Left ventricle myocardium inferior (tissue), 1 donor: ENCODE measurements around the gene RGS6. TPM values are rescaled to one million over a fixed set of nuclear protein-coding genes. Genes with fewer than 3 reads are reported as not detected.

Experiments
- DNase-seq: peaks from one replicate; pipeline ENCODE4 v3.0.0-alpha.2; 2020
- H3K27ac ChIP-seq: fragments of 200-600 bp; replicated peaks from 2 replicates; pipeline ENCODE4 v1.8.0; 2021
- H3K27me3 ChIP-seq: fragments of 200-600 bp; 2 replicates; pipeline ENCODE4 v1.8.0; 2021; ENCODE audit warnings: low read depth
- H3K36me3 ChIP-seq: fragments of 200-600 bp; 2 replicates; pipeline ENCODE4 v1.8.0; 2021
- H3K4me1 ChIP-seq: fragments of 200-600 bp; 2 replicates; pipeline ENCODE4 v1.8.0; 2021
- H3K4me3 ChIP-seq: fragments of 200-600 bp; 2 replicates; pipeline ENCODE4 v1.8.0; 2021; ENCODE audit warnings: mild to moderate bottlenecking, moderate library complexity
- H3K9me3 ChIP-seq: fragments of 200-600 bp; replicated peaks from 2 replicates; pipeline ENCODE4 v1.8.0; 2021
- intact Hi-C: fragments of 100-400 bp; cut with micrococcal nuclease; formaldehyde crosslinking; loops from one replicate; pipeline ENCODE4 v1.11.0; 2022
- total RNA-seq: library from RNA; stranded (reverse); fragmentation: NEBNext Ultra II Directional; extraction: Animal tissue kit (Norgen Biotek cat#: 25700); gene quantifications from one replicate; pipeline ENCODE4 v1.2.1, GENCODE V29; 2021
- TF ChIP-seq, protein P1 (sequence below): fragments of 200-600 bp; IDR thresholded peaks from 2 replicates; pipeline ENCODE4 v1.8.0; 2021; ENCODE audit warnings: antibody characterized with exemption, mild to moderate bottlenecking, borderline replicate concordance
- donor health status: DM: no; HTN: yes; CAD: no; lungs with severe emphysema.

RGS6 gene
- total RNA-seq, 1 donor from 2014 or later = 23.0 TPM

DNA sequence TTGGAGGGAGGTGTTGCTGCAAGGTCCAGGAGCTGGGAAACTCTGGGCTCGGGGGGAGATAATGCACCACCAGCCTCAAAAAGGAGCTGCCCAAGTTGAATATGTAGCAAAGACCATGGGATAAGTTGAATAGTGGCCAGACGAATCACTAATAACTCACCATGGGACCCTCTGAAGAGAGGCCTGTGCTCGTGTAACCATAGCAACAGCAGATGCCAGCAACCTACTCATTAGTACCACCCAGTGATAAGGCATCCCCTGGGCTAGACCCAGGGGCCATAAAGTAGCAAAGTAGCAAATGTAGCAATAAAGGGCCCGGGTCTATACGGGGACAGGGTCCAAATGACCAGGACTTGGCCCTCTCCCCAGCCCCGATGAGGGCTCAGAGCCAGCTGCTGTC, 633.7 kb downstream of the RGS6 start:
- no peaks in the 10 kb centered on the region for H3K36me3 ChIP-seq
- TF ChIP-seq, protein P1, sequence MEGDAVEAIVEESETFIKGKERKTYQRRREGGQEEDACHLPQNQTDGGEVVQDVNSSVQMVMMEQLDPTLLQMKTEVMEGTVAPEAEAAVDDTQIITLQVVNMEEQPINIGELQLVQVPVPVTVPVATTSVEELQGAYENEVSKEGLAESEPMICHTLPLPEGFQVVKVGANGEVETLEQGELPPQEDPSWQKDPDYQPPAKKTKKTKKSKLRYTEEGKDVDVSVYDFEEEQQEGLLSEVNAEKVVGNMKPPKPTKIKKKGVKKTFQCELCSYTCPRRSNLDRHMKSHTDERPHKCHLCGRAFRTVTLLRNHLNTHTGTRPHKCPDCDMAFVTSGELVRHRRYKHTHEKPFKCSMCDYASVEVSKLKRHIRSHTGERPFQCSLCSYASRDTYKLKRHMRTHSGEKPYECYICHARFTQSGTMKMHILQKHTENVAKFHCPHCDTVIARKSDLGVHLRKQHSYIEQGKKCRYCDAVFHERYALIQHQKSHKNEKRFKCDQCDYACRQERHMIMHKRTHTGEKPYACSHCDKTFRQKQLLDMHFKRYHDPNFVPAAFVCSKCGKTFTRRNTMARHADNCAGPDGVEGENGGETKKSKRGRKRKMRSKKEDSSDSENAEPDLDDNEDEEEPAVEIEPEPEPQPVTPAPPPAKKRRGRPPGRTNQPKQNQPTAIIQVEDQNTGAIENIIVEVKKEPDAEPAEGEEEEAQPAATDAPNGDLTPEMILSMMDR = no peak
- H3K4me3 ChIP-seq = no peak overlapping the region
- H3K27ac ChIP-seq = peak overlapping the region; percentile 78
- no peak for DNase-seq
- peaks cover under 1% of the 10 kb centered on the region for H3K9me3 ChIP-seq
- intact Hi-C loops = no loop called here
- H3K4me1 ChIP-seq = peaks cover 24% of the 10 kb centered on the region
- H3K27me3 ChIP-seq = no peaks in the 10 kb centered on the region

DNA sequence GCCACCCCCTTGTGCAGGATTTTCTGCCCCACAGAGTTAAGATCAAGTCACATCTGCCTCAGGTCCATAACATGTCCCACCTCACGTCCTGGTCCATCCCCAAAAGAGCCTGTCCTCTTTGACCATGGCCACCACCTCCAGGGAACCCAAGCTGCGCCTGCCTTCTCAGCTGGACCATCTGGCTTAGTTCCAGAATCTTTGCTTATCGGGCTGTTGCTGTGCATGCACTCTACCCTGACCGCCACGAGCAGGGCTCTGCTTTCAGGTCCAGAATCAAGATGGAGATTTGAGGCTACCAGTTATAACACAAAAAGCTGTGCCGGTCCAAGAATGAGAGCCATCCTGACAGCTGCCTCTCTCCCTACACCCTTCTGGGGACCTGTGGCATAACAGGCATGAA, 635.0 kb downstream of the RGS6 start:
- Histone ChIP-seq H3K27ac (no peak overlapping the region), H3K4me1 (peaks cover 24% of the 10 kb centered on the region), H3K4me3 (no peak overlapping the region), H3K9me3 (peaks cover 6% of the 10 kb centered on the region), H3K27me3 (no peaks in the 10 kb centered on the region), H3K36me3 (no peaks in the 10 kb centered on the region)
- TF ChIP-seq, protein P1 = no peak
- no peak for DNase-seq
- intact Hi-C loops = no loop called here

DNA sequence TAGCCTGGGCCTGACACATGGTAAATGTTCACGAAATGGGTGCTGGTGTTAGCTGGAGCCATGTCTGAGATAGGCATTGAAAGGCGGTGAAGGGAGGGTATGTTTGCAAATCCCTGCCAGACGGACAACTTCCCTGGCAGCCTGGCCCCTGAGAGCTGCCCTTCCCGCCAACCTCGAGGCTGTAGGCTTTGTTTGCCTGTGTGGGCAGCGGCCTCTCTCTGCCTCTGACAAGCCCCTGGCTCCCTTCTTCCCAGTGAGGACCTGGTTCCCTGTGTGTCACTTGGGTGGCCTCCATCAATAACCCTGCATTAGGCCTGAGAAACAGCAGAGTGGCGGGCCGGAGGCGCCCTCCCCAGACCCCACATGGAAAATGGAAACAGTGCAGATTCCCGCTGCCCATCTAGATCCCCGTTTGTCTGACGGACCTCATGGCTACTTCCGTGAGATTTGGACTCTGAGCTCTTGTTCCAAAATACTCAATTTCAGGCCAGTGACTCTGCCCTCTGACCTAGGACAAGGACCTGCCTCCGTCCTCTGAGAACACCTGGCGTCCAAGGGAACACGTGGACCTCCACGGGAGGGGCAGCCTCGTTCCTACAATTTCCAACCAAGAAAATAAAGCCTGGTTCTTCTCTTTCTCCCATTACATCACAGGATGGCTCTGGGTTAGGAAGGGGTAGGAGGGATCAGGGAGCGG, 636.2 kb downstream of the RGS6 start:
- TF ChIP-seq, protein P1 = no peak
- no peak for DNase-seq
- Histone ChIP-seq H3K9me3 (peaks cover 6% of the 10 kb centered on the region), H3K4me1 (peaks cover 24% of the 10 kb centered on the region), H3K27ac (no peak overlapping the region), H3K4me3 (no peak overlapping the region), H3K27me3 (no peaks in the 10 kb centered on the region), H3K36me3 (no peaks in the 10 kb centered on the region)
- intact Hi-C loops = no loop called here

DNA sequence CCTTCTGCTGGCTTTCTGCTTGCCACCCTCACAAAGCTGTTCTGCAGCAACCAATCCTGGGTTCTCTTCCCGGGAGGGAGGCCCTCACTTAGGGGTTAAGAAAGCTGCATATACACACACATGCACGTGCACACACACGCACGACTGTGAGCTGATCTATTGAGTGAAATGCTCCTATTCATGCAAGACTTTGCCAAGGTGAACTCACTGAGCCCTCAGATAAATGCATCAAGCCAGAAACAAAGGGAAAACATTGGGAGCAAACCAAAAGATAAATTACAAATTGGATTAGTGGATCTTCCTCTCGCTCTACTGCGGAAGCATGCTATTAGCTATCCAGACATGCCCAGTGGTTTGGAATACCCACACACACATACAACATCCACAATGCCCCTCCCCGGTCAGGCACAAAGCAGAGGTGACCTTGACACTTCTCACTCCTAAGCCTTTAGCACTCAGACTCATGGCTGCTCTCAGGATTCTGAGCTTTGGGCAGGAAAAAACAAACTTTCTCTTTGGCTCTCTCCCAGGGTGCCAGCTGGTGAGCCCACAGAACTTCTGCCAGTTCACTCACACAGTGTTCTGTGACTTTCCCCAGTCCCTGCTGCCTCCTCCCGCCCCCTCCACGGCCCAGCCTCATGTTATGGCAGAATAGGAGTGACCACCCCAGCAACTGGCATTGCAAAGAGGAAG, 641.6 kb downstream of the RGS6 start:
- peaks cover 6% of the 10 kb centered on the region for H3K9me3 ChIP-seq
- peaks cover 8% of the 10 kb centered on the region for H3K4me1 ChIP-seq
- H3K4me3 ChIP-seq = no peak overlapping the region
- H3K27me3 ChIP-seq = no peaks in the 10 kb centered on the region
- intact Hi-C loops = no loop called here
- no peaks in the 10 kb centered on the region for H3K36me3 ChIP-seq
- H3K27ac ChIP-seq = no peak overlapping the region
- no peak for DNase-seq
- TF ChIP-seq, protein P1 = no peak

DNA sequence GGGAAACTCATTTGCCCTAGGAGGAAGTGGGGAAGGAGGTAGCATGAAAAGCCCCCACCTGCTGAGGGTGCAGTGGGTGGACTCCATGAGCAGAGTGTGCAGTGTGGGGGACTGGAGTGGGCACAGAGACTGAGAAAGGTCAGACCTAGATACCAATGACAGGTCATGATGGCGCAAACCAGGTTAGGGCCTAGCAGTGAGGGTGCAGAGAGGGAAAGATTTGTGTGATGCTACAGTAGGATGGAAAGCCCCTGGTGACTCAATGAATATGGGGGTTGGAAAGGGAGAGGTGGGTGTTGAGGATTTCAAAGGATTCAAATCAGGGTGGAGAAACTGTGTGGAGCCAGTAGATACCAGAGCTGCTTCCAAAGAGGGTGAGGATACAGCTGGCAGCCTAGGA, 642.5 kb downstream of the RGS6 start:
- Histone ChIP-seq H3K4me1 (peaks cover 8% of the 10 kb centered on the region), H3K9me3 (peaks cover 6% of the 10 kb centered on the region), H3K36me3 (no peaks in the 10 kb centered on the region), H3K4me3 (no peak overlapping the region), H3K27ac (no peak overlapping the region), H3K27me3 (no peaks in the 10 kb centered on the region)
- DNase-seq = no peak
- intact Hi-C loops = no loop called here
- TF ChIP-seq, protein P1 = no peak
